SJCRH30 (cell line): Measurements from ENCODE around the gene OCA2. TPM values are rescaled to one million over a fixed set of nuclear protein-coding genes. Genes with fewer than 3 reads are reported as not detected.

Experiments
- DNase-seq, 2 experiments: peaks; one replicate each; pipeline ENCODE4 v3.0.0-alpha.2; 2015 to 2020
- H3K27ac ChIP-seq: fragments of 250-450 bp; sonication (Bioruptor Pico); 2 replicates; pipeline ENCODE4 v1.5.1; 2020; ENCODE audit warnings: mild to moderate bottlenecking, moderate library complexity
- H3K27me3 ChIP-seq: fragments of 250-450 bp; sonication (Bioruptor Pico); 2 replicates; pipeline ENCODE4 v1.5.1; 2020; ENCODE audit warnings: mild to moderate bottlenecking, moderate library complexity
- H3K36me3 ChIP-seq: fragments of 250-450 bp; sonication (Bioruptor Pico); 2 replicates; pipeline ENCODE4 v1.5.1; 2020; ENCODE audit warnings: mild to moderate bottlenecking, moderate library complexity
- H3K4me1 ChIP-seq: fragments of 250-450 bp; sonication (Bioruptor Pico); 2 replicates; pipeline ENCODE4 v1.5.1; 2020; ENCODE audit warnings: mild to moderate bottlenecking, moderate library complexity
- H3K4me3 ChIP-seq: fragments of 250-450 bp; sonication (Bioruptor Pico); 2 replicates; pipeline ENCODE4 v1.5.1; 2020; ENCODE audit warnings: mild to moderate bottlenecking, moderate library complexity
- H3K9me3 ChIP-seq: fragments of 250-450 bp; sonication (Bioruptor Pico); replicated peaks from 2 replicates; pipeline ENCODE4 v1.5.1; 2020; ENCODE audit warnings: mild to moderate bottlenecking, moderate library complexity
- total RNA-seq: library from RNA; depleted of rRNA; stranded (reverse); fragments of >200 nt; shearing (Covaris generic); gene quantifications from 2 replicates; pipeline ENCODE4 v1.2.3, GENCODE V29; 2014

Gene OCA2
- total RNA-seq, 1 experiment from 2014 or later, result not detected

DNA sequence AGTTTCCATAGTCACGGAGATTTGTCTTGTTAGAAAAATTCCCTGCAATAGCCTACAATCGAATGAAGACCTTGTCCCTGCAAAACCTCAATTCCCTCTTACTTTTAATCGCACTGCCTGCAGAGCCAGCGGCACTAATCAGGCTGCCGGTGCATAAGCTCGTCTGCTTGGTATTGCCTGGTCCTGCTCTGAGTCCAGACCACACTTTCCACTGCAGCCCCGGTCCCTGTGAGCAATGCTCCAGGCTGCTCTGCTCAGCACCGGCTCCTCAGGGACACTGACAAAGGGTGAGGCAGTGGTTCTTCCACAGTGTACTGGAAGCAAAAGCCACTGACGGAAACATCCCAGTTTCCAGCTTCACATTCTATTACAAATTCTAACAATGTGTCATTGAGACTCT is 164.3 kb downstream of the OCA2 start:
- no peak for DNase-seq
- H3K36me3 ChIP-seq, result no peaks in the 10 kb centered on the region
- no peaks in the 10 kb centered on the region for H3K4me1 ChIP-seq
- H3K27me3 ChIP-seq, result no peaks in the 10 kb centered on the region; the same call in 1 of the 2 replicates
- H3K27ac ChIP-seq, result no peak overlapping the region
- 0 out of 2 replicates have a peak, but pooled peaks cover 4% of the 10 kb centered on the region for H3K9me3 ChIP-seq
- no peak overlapping the region for H3K4me3 ChIP-seq

- no peak overlapping the region for H3K27ac ChIP-seq
- DNase-seq, result no peak
- no peak overlapping the region for H3K4me3 ChIP-seq
- no peaks in the 10 kb centered on the region for H3K4me1 ChIP-seq
- H3K27me3 ChIP-seq, result no peaks in the 10 kb centered on the region; the same call in 1 of the 2 replicates
- H3K9me3 ChIP-seq, result 0 out of 2 replicates have a peak, but pooled peaks cover 4% of the 10 kb centered on the region
- H3K36me3 ChIP-seq, result no peaks in the 10 kb centered on the region
These were observed 165.6 kb downstream of the OCA2 start for GRCh38 chr15:27933562-27933961.

DNA sequence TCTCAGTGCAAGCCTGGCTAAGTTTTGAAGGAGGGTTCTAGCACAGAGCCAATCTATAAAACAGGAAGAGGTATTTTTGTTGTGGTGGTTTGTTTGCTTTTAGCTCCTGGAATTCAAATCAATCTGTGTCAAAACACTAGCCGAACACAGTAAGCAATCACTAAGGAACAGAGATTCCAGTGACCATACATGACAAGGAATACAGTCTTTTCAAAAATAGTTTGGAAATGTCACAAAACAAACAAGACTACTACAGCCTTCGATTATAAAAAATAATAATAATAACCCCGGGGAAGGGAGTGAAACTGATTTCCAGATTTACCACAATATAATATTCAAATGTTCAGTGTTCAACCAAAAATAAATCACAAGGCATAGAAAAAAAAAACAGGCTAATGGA is 166.5 kb downstream of the OCA2 start:
- H3K36me3 ChIP-seq, result no peaks in the 10 kb centered on the region
- H3K27ac ChIP-seq, result no peak overlapping the region
- no peaks in the 10 kb centered on the region; the same call in 1 of the 2 replicates for H3K27me3 ChIP-seq
- H3K4me1 ChIP-seq, result no peaks in the 10 kb centered on the region
- no peak for DNase-seq
- H3K9me3 ChIP-seq, result 0 out of 2 replicates have a peak, but pooled peaks cover 4% of the 10 kb centered on the region
- no peak overlapping the region for H3K4me3 ChIP-seq

GRCh38 chr15:27928386-27928785 is 170.7 kb downstream of the OCA2 start:
- no peak for DNase-seq
- H3K27ac ChIP-seq, result no peak overlapping the region

GRCh38 chr15:27912283-27912682 is 186.8 kb downstream of the OCA2 start:
- H3K9me3 ChIP-seq, result no peaks in the 10 kb centered on the region
- no peaks in the 10 kb centered on the region for H3K36me3 ChIP-seq
- no peak for DNase-seq
- H3K27me3 ChIP-seq, result no peaks in the 10 kb centered on the region
- H3K4me3 ChIP-seq, result no peak overlapping the region
- no peaks in the 10 kb centered on the region for H3K4me1 ChIP-seq
- no peak overlapping the region for H3K27ac ChIP-seq

More at GRCh38 chr15:27928386-27928785, 170.7 kb downstream of the OCA2 start:
- Histone ChIP-seq H3K9me3 (0 out of 2 replicates have a peak, but pooled peaks cover 4% of the 10 kb centered on the region), H3K36me3 (no peaks in the 10 kb centered on the region), H3K4me3 (no peak overlapping the region), H3K27me3 (no peaks in the 10 kb centered on the region), H3K4me1 (no peaks in the 10 kb centered on the region)

- H3K27ac ChIP-seq, result no peak overlapping the region
- DNase-seq, result peak in 1 of 2 experiments; percentile 9
- H3K4me1 ChIP-seq, result no peaks in the 10 kb centered on the region
- H3K36me3 ChIP-seq, result no peaks in the 10 kb centered on the region
- no peaks in the 10 kb centered on the region for H3K9me3 ChIP-seq
- H3K27me3 ChIP-seq, result 0 out of 2 replicates have a peak, but pooled peaks cover 4% of the 10 kb centered on the region
- H3K4me3 ChIP-seq, result no peak overlapping the region
These were observed 192.3 kb downstream of the OCA2 start for GRCh38 chr15:27906802-27907201.

DNA sequence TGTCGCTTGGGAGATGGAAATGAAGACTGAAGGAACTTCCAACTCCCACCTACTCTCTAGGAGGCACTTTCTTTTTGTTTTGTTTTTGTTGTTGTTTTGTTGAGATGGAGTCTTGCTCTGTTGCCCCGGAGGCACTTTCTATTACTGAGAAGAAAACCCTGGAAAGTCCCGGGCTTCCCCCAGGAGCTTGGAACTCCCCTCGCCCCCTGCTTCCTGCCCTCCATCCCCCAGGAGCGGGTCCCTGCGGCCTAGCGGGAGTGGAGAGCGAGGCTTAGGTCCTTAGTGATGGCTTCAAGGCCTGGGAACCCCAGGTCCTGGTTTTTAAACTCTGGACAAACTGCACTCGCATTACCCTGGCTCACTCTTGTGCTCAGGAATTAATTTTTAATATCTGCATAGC is 195.7 kb downstream of the OCA2 start:
- Histone ChIP-seq H3K27ac (no peak overlapping the region), H3K27me3 (0 out of 2 replicates have a peak, but pooled peaks cover 4% of the 10 kb centered on the region), H3K36me3 (no peaks in the 10 kb centered on the region), H3K9me3 (no peaks in the 10 kb centered on the region), H3K4me1 (no peaks in the 10 kb centered on the region), H3K4me3 (no peak overlapping the region)
- DNase-seq, result no peak

GRCh38 chr15:27902680-27903385 is 196.3 kb downstream of the OCA2 start:
- Histone ChIP-seq H3K27ac (no peak overlapping the region), H3K4me1 (no peaks in the 10 kb centered on the region), H3K36me3 (no peaks in the 10 kb centered on the region), H3K9me3 (no peaks in the 10 kb centered on the region), H3K4me3 (no peak overlapping the region), H3K27me3 (0 out of 2 replicates have a peak, but pooled peaks cover 4% of the 10 kb centered on the region)
- DNase-seq, result no peak

- no peak overlapping the region for H3K4me3 ChIP-seq
- no peak for DNase-seq
- H3K4me1 ChIP-seq, result no peaks in the 10 kb centered on the region
- H3K27me3 ChIP-seq, result 0 out of 2 replicates have a peak, but pooled peaks cover 4% of the 10 kb centered on the region
- H3K36me3 ChIP-seq, result no peaks in the 10 kb centered on the region
- H3K27ac ChIP-seq, result no peak overlapping the region
- no peaks in the 10 kb centered on the region for H3K9me3 ChIP-seq
These were observed 199.4 kb downstream of the OCA2 start for GRCh38 chr15:27899583-27900285.

DNA sequence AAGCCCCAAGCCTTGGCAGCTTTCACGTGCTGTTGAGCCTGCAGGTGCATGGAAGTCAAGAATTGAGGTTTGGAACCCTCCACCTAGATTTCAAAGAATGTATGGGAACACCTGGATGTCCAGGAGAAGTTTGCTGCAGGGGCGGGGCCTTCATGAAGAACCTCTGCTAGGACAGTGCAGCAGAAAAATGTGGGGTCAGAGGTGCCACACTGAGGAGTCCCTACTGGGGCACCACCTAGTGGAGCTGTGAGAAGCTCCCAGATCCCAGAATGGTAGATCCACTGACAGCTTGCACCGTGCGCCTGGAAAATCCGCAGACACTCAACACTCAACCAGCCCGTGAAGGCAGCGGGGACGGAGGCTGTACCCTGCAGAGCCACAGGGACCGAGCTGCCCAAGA is 201.6 kb downstream of the OCA2 start:
- no peaks in the 10 kb centered on the region for H3K9me3 ChIP-seq
- no peaks in the 10 kb centered on the region for H3K4me1 ChIP-seq
- H3K4me3 ChIP-seq, result no peak overlapping the region
- no peaks in the 10 kb centered on the region for H3K27me3 ChIP-seq
- no peak overlapping the region for H3K27ac ChIP-seq
- no peak for DNase-seq
- H3K36me3 ChIP-seq, result no peaks in the 10 kb centered on the region

DNA sequence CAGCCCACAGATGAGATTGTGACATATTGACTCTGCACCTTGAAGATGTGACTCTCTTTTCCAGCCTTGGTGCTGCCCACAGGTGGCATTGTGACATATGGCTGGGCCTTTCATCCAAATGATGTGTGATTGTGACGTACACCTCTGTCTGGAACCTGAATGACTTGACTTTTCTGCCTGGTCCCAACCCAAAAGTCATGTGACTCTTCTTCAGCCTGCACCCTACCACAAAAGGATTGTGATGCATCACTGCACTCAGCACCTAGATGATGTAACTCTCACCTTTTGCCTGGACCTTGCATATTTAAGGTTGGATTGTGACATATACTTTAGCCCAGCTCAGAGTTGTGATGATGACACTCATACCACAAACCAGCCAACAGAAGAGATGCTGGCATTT is 204.5 kb downstream of the OCA2 start:
- no peaks in the 10 kb centered on the region for H3K4me1 ChIP-seq
- H3K27me3 ChIP-seq, result no peaks in the 10 kb centered on the region
- H3K9me3 ChIP-seq, result no peaks in the 10 kb centered on the region
- DNase-seq, result no peak
- H3K36me3 ChIP-seq, result no peaks in the 10 kb centered on the region
- no peak overlapping the region for H3K27ac ChIP-seq
- no peak overlapping the region for H3K4me3 ChIP-seq

DNA sequence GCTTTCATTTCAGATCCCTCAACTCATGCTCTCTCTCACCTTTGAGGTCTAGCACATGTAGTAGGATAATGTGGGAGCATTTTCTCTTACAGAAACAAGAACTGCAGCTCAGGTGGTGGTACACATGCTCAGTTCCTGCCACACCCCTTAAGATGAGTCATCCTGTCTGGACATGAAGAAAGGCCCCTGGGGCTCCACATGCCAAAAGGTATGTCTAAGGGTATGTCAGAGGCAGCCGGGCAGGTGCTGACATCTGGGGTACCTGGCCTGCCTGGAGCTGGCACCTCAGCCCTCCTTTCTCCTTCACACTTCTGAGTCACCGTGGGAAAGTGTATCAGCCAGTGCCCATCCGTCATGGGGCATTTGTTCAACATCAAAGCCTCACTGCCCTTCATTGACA is 209.9 kb downstream of the OCA2 start:
- no peaks in the 10 kb centered on the region for H3K27me3 ChIP-seq
- no peak for DNase-seq
- no peak overlapping the region for H3K27ac ChIP-seq
- H3K4me3 ChIP-seq, result no peak overlapping the region
- no peaks in the 10 kb centered on the region; the same call in 1 of the 2 replicates for H3K9me3 ChIP-seq
- H3K36me3 ChIP-seq, result no peaks in the 10 kb centered on the region
- no peaks in the 10 kb centered on the region for H3K4me1 ChIP-seq

DNA sequence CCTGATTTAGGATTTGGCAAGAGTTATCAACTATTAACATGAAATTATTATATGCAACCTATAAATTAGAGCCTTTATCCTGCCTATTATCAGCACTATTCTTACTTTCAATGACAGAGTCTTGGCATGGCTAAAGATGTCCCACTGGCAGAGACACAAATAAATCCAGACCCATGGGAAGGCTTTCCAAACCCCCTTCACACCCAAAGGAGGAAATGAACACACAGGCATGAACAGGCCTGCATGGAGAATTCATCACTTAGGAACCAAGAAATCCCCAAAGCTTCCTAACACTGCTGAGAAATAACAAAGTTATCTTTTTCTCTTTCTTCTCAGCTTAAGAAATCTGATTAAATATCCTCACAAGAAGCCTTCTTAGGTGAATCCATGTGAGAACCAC is 213.9 kb downstream of the OCA2 start:
- Histone ChIP-seq H3K4me1 (no peaks in the 10 kb centered on the region), H3K4me3 (no peak overlapping the region), H3K27me3 (no peaks in the 10 kb centered on the region), H3K9me3 (no peaks in the 10 kb centered on the region; the same call in 1 of the 2 replicates), H3K36me3 (no peaks in the 10 kb centered on the region), H3K27ac (no peak overlapping the region)
- no peak for DNase-seq

DNA sequence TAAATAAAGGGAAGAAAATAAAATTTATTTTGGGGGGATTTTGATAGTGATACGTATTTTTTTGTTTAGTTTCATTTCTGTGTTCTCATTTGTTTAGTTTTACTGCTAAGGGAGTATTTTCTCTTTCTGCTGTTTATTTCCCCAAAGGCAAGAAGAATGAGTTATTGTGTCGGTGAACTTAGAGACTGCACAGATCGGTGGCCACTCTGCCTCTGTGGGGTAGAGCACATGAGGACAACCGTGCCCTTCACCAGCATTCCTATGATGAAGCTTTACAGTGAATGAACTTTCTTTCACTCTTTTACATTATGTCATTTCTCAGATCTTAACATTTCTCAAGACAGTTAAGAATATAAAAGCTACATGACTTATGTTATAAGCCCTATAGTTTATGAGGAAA is 214.4 kb downstream of the OCA2 start:
- DNase-seq, result no peak
- no peaks in the 10 kb centered on the region for H3K36me3 ChIP-seq
- H3K27ac ChIP-seq, result no peak overlapping the region
- no peaks in the 10 kb centered on the region for H3K27me3 ChIP-seq
- H3K4me3 ChIP-seq, result no peak overlapping the region
- H3K9me3 ChIP-seq, result no peaks in the 10 kb centered on the region; the same call in 1 of the 2 replicates
- no peaks in the 10 kb centered on the region for H3K4me1 ChIP-seq

- H3K4me3 ChIP-seq, result no peak overlapping the region
- no peaks in the 10 kb centered on the region for H3K4me1 ChIP-seq
- H3K27me3 ChIP-seq, result no peaks in the 10 kb centered on the region
- no peak for DNase-seq
- H3K9me3 ChIP-seq, result no peaks in the 10 kb centered on the region
- H3K36me3 ChIP-seq, result no peaks in the 10 kb centered on the region
- no peak overlapping the region for H3K27ac ChIP-seq
These were observed 220.3 kb downstream of the OCA2 start for GRCh38 chr15:27878841-27879240.
